GDM1 (cell line): ENCODE results near the gene LPAR6.
"Not testable (repeated sequence)": the region's sequence is repeated elsewhere in the genome, so short reads cannot be mapped to it uniquely, and the experiment has no call there.

Experiments
- DNase-seq: peaks from one replicate; lab custom pipeline; 2025; lab: John Stamatoyannopoulos, UW

Gene LPAR6, protein sequence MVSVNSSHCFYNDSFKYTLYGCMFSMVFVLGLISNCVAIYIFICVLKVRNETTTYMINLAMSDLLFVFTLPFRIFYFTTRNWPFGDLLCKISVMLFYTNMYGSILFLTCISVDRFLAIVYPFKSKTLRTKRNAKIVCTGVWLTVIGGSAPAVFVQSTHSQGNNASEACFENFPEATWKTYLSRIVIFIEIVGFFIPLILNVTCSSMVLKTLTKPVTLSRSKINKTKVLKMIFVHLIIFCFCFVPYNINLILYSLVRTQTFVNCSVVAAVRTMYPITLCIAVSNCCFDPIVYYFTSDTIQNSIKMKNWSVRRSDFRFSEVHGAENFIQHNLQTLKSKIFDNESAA

DNA sequence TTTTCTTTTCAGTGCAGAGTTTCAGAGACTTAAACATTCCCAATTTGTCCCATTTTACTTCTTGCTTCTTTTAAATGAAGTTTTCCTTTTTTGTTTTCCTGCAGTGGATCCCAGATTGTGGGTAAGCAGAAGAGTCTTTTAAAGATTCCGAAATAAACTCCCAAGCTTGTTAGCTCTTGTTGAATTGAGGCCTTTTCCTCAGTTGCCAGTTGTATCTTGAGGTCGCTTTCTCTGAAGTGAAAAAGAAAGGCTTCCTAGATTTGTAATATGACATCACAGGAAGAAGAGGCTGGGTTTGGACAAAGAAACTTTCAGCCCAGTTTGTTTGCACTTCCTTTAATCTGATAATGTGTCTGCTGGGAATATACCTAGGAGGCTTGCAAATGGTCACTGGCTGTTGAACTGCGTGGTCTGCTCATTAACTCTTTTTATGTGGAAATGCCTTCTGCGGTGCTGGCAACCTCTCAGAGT, at the start of gene LPAR6:
LPAR6 (minus strand) TSS at position 233 of the 471 bp plus-strand sequence. CDS start 690 bp downstream, outside the sequence.
- no peak for DNase-seq

DNA sequence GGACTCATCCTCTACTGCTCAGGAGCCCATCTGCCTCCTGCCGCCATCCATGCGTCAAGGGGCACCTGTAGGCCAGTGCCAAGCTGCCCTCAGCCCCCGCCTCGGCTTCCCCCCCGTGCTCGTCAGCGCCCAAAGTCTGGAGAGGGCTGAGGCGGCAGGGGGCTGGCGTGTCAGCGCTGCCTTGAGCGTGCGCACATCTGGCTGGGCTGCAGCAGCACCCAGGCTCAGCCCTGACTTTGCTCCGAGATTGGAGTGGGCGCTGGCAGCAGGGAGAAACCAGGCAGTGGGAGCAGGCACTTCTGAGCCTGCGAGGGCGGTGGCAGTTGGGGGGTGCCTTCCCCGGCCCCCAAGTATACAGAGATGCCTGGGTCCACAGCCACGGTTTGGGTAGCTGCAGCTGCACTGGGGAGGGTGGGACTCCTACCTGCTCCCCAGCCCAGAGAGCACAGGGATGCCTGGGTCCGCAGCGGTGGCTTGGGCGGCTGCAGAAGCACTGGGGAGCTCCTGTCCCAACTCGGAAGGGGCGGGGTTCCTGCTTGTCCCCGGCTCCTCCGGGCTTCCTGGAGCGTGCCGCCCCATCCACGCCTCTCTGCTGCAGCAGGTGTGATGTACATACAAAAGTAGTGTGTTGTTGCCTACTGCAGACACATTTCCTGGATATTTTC, 44.8 kb upstream of the LPAR6 start:
- DNase-seq = no peak

DNA sequence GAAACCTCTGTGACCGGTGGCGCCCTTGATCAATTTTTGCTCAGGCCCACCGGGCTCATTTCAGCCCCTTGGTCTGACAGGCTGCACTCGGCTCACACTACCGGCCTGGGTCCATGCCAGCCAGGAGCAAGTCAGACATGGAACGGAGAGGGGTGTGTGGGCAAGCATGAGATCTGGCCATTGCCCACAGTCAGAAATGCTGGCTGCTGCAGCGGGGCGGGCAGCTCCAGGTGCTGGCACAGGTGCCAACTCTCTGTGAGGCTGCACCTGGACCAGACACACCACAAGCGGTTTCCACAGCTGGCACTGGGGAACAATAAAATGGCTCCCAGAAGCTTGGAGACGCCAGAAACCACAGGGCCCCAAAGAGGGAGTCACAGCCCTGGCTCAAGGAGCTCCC, 43.6 kb upstream of the LPAR6 start:
- no peak for DNase-seq

DNA sequence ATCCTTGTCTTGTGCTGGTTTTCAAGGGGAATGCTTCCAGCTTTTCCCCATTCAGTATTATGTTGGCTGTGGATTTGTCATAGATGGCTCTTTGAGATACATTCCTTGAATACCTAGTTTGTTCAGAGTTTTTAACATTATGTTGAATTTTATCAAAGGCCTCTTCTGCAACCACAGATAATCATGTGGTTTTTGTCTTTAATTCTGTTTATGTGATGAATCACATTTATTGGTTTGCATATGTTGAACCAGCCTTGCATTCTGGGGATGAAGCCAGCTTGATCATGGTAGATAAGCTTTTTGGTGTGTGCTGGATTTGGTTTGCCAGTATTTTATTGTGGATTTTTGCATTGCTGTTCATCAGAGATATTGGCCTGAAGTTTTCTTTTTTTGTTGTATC, 38.3 kb upstream of the LPAR6 start:
- not testable (repeated sequence) for DNase-seq

DNA sequence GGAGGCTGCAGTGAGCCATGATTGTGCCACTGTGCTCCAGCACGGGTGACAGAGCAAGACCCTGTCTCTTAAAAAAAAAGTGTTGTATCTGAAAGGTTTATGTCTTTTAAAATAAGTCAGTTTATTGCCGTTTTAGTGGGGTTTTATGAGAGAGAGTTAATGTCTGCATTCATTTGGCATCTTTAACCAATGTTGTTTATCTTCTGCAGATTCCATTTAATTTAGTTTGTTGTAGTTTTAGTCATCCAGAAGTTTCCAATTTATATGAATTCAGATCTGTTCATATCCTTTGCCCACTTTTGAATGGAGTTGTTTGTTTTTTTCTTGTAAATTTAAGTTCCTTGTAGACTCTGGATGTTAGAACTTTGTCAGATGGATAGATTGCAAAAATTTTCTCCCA, 36.7 kb upstream of the LPAR6 start:
- DNase-seq = no peak

DNA sequence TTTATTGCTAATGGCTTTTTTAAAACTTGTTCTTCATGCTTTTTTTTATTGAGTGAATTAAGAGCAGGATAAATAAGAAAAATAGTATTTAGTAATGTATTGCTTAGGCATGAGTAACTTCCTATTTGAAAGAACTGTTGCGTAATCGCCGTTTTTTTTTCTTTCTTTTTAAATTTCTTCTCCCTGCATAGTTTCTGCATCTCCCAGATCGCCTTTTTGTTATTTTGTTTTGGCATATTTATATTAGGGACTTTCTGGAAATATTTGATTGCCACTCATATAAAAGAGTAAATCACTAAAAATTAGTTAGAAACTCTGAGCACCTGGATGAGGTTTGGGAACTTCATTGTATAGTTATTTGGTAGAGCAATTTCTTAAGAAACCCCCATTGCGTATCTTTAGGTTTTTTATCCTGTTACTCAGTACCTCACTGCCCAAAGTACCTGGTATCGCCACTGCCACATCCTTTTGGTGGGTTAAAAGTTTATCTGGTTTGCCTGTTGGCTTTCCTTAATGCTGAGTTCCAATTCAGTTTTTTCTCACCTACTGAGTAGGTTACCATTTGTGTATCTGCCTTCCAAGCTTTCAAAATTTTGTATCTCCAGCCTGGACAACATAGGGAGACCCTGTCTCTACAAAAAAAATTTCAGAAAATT, 36.2 kb upstream of the LPAR6 start:
- no peak for DNase-seq

DNA sequence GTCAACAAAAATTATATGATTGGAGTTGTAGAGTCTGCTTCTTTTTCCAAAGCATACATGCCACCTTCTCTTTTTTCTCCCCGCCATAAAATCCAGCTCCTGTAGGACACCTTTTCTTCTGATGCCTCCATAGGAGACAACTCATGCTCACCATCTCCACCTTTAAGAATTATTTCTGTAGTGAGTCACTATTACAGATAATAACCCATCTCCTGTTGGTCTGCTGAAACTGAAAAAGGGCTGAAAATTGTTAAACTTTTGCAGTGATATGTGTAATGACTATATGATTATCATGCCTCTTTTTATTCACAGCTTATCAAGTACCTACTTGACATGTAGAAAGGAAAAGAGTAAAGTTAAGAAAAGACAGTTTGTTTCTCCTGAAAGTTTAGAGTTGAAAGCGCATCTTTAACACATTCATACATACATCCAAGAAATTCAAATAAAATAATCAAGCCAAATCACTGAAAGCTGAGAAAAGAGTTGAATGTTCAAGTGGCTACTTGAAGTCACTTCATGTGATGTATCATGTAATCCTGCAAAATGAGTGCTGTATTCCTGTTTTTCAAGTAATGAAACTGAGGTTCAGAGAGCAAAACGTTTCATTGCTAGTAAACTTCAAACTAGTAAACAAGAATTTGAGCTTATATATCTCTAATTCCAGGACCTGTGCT, 35.5 kb upstream of the LPAR6 start:
- DNase-seq = no peak

DNA sequence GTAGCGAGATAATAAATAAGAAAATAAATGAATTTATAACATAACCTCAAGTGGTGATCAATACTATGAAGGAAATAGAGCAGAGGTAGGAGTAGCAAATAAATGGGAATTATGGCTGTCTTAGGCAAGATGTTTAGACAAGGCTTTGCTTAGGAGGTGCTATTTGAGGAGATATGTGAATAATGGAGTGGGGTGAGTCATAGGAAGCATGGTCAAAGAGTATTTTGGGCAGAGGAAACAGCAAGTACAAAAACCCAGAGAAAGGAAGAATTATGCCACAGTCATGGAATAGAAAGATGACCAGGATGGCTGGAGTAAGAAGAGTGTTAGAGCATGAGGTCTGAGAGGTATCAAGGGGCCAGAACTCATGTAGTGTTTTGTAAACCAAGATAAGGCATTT, 33.6 kb upstream of the LPAR6 start:
- DNase-seq = peak; percentile 17

DNA sequence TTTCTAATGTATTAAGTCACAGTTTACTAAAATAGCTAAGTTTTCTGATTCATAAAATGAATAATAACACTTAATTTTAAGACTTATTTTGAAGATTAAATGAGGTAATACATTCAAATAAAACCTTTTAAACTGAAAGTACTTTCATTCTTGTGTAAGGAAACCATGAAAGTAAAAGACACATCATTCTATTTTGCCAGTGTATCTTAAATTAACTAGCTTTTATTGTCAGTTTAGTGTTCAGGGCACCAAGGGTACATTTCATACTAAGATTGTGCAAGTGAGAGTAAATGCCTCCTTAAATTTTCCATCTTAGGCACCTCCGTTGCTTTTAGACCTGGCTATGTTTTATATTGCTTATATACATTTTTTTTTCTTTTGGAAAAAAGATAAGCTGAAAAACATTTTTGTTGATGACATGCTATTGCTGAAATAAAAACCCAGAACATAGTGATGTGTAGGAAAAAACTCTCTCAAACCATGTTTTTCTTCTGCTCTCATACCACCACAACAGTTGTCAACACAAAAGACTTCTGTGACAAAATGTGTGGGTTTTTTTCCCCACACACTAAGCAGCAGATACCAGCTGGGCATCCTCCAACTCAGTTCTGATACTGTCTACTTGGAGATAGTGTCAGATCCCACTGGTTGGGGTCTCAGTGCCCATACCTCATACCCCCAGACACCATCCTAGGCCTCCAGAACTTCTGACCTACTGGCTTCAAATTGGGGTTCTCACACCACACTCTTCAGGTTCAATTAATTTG, 30.7 kb upstream of the LPAR6 start:
- no peak for DNase-seq

DNA sequence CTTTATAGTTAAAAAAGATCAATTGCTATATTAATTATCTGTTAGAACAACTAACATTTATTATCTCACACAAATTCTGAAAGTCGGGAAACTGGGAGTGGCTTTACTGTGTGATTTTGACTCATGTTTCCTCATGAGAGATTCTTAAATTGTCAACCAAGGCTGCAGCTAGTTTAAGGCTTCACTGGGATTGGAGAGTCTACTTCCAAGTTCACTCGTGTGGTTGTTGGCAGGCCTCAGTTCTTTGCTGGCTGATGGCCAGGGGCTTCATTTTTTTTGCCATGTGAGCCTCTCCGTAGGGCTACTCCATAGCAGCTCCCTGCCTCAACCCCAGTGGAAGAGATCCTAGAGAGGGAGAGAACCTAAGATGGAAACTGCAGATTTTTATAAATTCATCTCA, 24.5 kb upstream of the LPAR6 start:
- DNase-seq = no peak

DNA sequence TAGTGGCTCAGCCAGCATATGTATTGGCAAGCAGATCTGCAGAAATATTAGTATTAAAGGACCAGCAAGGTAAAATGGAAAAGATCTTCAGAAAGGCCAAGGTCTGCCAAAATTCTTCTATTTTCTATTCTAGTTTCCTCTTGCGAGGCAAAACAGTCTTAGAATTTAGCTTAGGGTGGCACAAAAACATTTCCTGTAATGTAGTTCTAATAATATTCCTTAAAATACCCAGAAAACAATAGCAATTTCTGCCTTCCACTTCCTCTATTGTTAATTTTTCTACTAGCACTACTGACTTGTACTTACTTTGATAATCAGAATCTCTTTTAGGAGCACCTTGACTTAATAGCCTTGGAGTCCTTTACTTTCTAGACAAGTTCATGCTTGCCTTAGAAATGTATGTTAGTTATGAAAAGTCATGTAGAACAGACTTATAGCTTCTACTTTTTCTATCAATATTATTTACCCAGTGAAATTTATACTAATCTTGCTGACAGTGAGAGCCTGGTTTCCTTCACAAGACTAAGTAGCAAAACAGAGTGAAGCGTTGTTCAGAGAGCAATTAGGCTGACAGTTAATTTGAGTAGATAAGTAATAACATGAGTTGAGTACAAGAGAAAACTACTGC, 23.9 kb upstream of the LPAR6 start:
- no peak for DNase-seq

DNA sequence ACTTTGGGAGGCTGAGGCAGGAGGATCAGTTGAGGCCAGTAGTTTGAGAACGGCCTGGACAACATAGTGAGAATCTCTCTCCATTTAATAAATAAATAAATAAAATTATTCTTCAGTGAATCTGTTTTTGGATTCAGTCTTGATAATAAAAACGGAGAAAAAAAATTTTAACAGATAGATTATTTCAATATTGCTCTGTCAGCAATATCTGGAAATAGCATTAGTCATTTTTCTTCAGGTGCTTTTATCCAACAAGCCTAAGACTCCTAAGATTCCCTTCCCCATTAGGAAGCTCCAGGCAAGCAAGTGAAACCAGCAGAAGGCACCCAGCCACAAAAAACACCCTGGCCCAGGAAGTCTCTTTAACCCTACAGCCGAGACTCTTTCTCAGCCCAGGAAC, 21.3 kb upstream of the LPAR6 start:
- no peak for DNase-seq

DNA sequence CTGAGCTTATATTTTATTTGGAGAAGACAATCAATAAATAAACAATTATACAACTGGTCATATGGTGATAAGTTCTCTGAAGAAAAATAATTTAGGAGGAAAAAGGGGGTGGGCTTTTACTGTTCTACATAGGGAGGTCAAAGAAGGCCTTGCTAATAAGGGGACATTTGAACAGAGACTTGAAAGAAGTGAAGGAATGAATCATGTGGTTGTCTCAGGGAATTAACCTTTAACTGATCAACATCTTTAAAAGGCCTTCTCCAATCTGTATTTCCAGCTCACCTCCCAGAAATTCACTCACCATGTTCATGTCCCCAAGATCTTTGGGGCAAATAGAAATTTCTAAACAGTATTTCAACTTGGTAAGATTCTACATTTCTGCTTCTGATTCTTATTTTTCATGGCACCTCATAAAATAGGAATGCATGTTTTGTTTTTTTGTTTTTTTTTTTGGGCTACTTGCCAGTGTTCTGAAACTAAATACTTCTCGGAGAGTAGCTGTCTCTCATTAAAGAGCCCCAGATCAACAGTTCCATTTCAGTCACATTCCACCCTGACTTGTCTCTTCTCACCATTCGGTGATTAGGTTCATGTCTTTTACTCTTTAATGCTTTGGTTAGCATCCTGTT, 19.2 kb upstream of the LPAR6 start:
- no peak for DNase-seq

DNA sequence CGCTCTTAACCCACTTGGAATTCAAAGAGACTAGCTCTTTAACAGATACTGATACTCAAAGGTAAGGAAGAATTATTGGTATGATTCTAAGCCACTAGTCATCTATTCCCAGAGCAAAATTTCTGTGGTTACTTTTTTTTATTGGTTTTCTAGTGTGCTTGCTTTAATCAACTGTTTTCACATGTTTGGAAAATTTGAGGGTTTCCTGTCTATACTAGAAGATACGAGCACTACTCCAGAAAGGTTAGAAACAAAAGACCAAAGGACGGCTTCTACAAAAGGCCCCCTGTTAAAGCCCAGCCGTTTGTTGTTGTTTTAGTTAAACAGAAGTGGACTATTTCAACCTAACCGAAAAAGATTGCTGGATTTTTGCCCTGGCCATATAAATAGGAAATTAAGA, 18.5 kb upstream of the LPAR6 start:
- no peak for DNase-seq

DNA sequence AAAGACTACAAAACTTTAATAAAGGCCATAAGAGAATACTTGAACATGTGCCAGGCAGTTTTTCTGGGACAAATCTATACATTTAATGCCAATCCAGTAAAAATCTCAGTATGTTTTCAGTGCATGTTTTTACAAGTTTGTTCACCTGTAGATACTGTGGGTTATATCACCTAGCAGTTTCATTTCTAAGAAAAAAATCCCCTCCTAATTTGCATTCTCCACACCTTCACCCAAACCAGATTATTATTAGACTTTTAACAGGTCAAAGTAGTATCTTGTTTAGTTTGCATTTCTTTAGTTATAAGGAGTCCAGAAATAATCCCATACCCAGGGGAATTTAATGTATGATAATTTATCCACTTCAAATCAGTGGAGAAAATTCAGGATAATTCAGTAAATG, 17.0 kb upstream of the LPAR6 start:
- no peak for DNase-seq

DNA sequence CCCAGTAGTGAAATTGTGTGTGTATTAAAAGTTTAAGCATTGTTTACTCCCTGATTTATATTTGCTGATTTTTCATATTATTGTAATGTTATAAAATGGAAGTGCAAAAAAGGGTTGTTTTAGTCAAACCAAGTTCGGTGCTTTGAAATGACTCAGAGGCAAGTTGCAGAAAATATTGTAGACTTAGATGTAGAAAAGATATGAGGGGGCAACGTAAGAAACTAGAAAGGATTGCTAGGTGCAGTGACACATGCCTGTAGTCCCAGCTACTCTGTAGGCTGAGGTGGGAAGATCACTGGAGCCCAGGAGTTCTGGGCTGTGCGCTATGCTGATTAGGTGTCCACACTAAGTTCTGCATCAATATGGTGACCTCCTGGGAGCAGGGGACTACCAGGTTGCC, 16.1 kb upstream of the LPAR6 start:
- no peak for DNase-seq

DNA sequence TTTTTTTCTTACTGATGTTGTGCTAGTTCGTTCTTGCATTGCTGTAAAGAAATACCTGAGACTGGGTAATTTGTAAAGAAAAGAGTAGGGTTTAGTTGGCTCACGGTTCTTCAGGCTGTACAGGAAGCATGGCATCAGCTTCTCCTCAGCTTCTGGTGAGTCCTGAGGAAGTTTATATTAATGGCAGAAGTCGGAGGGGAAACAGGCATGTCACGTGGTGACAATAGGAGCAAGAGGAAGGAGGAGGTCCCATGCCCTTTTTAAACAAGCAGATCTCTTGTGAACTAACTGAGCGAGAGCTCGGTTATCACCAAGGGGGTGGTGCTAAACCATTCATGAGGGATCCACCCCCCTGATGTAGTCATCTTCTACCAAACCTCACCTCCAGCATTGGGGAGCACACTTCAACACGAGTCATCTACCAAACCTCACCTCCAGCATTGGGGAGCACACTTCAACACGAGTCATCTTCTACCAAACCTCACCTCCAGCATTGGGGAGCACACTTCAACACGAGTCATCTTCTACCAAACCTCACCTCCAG, 13.9 kb upstream of the LPAR6 start:
- not testable (repeated sequence) for DNase-seq

DNA sequence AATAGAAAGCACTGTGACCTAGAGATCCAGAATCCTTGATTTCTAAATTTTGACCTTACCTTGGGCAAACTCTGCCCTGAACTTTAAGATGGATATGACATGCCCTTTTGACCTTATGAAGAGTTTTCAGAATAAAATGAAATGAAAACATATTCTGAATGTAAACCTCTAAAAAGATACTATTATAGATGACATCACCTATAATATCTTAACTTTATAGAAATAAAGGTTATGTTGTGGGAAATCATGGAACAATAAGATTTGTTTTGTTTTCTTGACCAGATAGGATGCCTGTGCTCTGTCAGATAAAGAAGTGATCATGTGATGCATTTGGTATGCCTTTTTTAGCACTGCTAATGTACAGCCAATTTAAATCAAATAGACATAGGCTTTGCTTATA, 13.1 kb upstream of the LPAR6 start:
- DNase-seq = no peak

DNA sequence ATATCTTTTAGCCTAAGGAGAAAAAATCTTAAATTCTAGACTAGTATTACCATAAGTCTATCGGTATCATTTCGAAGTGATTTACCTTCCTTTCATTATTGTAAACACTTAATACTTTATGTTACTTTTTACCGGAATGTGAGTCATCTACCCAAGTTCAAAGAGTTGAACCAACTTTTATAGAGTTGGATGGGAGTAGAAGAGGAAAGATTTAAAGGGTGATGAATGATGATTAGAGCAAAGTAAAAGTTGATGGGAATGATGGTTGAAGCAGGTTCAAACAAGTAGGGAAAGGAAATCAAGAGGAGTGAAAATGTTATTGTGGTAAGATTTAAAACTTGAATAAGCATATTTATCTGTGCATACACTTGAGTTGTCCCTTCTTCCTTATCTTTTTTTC, 11.3 kb upstream of the LPAR6 start:
- no peak for DNase-seq

DNA sequence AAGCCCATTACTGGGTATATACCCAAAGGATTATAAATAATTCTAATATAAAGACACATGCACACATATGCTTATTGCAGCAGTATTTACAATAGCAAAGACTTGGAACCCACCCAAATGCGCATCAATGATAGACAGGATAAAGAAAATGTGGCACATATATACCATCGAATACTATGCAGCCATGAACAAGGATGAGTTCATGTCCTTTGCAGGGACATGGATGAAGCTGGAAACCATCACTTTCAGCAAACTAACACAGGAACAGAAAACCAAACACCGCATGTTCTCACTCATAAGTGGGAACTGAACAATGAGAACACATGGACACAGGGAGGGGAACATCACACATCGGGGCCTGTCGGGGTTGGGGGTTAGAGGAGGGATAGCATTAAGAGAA, 9.1 kb upstream of the LPAR6 start:
- DNase-seq = not testable (repeated sequence)

DNA sequence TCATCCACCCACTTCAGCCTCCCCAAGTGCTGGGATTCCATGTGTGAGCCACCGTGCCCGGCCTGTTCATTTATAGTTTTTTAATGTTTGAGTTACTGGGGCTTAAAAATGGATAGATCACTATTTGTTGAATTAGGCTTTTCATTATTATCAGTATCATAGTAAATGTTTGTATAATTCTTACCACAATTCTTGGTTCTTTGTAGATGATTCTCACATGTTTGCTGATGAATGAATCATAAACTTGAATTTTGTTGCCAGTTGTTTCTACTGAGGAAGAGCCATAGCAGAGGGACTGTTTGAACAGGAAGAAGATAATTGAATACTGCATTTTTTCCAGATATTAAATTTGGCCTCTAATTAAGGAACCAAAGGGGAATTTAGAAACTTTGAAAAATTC, 2.6 kb upstream of the LPAR6 start:
- DNase-seq = no peak
